Peyer's patch (tissue), 4 donors: ENCODE measurements around the gene TEKT1.

ENCODE experiments used
- CTCF ChIP-seq, 6 experiments: fragments of 450-650 bp in 4 of 6; fragments of 200-600 bp in 2 of 6; sonication (generic) in 1 of 6; IDR thresholded peaks; one replicate each; pipeline ENCODE4 v1.5.1; 2017 to 2019; ENCODE audit warnings: antibody characterized with exemption in 6 of 6, mild to moderate bottlenecking in 3 of 6, moderate library complexity in 1 of 6
- POLR2A ChIP-seq, 2 donors: fragments of 450-650 bp; IDR thresholded peaks; one replicate each; pipeline ENCODE4 v1.5.1; 2017; ENCODE audit warnings: antibody characterized with exemption in 2 of 2, mild to moderate bottlenecking in 2 of 2, moderate library complexity in 2 of 2

GRCh38 chr17:6818938-6819337 lies 12.6 kb downstream of the TEKT1 start:
- TF ChIP-seq CTCF (IDR thresholded peaks at IDR 0.05) (no peak), POLR2A (IDR thresholded peaks at IDR 0.05) (no peak)
